Measurements from ENCODE around the gene YTHDC1.
"Not testable (repeated sequence)": the region's sequence is repeated elsewhere in the genome, so short reads cannot be mapped to it uniquely, and the experiment has no call there.

The YTHDC1 gene

DNA sequence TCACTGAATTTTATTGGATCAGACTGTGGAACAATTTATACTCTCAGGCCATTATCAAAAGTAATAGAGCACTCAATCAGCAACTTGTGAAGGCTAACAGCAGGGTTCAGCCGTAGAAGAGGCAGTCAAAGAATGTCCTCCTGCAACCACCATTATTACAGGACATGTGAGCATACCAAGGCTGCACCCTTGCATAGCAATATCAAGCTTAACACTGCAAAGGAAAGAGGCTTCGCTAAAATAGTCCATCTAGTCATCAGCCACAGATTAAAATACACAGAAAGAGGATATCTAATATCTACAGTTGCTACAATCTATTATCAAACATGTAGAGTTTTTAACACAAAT, 61.5 kb downstream of the YTHDC1 start:
- no peak for DNase-seq (ENCODE audit: low read depth)

GRCh38 chr4:68287704-68288392, 62.0 kb downstream of the YTHDC1 start:
- no peak for DNase-seq (ENCODE audit: low read depth)

DNA sequence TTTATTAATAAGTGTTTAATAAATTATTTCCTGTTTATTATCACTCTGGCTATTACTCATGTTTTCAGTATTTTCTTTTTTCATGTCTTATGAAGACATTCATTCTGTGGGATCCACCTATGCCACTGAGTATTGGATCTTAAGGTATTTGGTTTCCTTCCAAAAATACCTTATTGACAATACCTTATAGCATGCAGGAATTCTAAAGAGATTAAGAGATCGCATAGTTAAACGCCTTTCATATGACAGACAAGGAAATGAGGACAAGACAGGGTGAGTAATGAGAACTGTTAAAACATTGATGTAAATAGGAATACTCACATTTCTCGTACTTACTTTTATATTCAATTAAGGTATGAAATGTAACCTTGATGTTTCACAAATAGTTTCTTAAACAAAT, 66.2 kb downstream of the YTHDC1 start:
- DNase-seq (ENCODE audit: low read depth): no peak

- DNase-seq (ENCODE audit: low read depth): no peak
Observed at GRCh38 chr4:68283095-68283494, 66.8 kb downstream of the YTHDC1 start.

DNA sequence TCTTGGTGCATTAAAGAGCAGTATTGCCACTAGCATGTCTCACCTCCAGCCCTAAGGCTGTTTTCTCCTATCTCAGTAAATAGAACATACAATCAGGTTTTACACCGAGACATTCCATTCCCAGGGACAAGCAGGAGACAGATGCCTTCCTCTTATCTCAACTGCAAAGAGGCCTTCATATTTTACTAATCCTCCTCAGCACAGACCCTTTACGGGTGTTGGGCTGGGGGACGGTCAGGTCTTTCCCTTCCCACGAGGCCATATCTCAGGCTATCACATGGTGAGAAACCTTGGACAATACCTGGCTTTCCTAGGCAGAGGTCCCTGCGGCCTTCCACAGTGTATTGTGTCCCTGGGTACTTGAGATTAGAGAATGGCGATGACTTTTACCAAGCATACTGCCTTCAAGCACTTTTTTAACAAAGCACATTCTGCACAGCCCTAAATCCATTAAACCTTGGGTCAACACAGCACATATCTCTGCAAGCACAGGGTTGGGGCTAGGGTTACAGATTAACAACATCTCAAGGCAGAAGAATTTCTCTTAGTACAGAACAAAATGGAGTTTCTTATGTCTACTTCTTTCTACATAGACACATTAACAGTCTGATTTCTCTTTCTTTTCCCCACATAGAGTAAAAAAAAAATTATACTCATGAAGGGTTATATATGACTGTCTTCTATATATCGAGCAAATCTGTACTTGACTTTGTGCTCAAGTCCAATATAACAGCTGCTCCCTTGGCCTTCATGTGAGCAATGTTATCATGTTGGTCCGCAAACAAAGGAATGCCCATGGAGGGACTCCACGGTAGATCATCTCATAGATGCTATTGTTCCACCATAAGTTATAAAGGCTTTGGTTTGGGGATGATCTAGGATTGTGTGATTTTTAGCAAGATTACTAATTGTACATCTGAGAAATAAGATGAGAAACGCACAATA, 67.8 kb downstream of the YTHDC1 start:
- DNase-seq (ENCODE audit: low read depth): not testable (repeated sequence)

- DNase-seq (ENCODE audit: low read depth): peak; percentile 6
Observed at GRCh38 chr4:68278029-68278428, 71.9 kb downstream of the YTHDC1 start.

- no peak for DNase-seq (ENCODE audit: low read depth)
Observed at GRCh38 chr4:68277627-68278026, 72.3 kb downstream of the YTHDC1 start.

GRCh38 chr4:68272860-68273259, 77.0 kb downstream of the YTHDC1 start:
- peak; percentile 57 for DNase-seq (ENCODE audit: low read depth)

DNA sequence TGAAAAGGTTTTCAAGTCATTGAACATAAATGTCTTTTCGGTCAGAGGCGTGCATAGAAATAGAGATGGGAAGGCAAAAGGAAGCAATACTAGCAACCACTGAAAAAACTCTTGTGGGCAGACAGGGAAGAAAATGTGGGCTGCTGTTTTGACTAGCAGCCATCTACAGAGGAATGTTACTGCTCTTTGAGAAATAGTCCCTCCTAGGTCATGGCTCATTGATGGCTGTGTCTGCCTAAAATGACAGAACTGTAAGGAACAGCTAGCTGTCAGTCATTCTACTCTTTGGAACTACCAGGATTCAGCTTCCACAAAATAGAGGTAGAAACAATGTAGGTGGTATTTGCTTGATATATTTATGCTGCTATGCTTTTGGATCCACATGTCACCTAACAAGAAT, 77.5 kb downstream of the YTHDC1 start:
- peak; percentile 35 for DNase-seq (ENCODE audit: low read depth)

GRCh38 chr4:68271851-68272357, 78.0 kb downstream of the YTHDC1 start:
- DNase-seq (ENCODE audit: low read depth): peak; percentile 75

DNA sequence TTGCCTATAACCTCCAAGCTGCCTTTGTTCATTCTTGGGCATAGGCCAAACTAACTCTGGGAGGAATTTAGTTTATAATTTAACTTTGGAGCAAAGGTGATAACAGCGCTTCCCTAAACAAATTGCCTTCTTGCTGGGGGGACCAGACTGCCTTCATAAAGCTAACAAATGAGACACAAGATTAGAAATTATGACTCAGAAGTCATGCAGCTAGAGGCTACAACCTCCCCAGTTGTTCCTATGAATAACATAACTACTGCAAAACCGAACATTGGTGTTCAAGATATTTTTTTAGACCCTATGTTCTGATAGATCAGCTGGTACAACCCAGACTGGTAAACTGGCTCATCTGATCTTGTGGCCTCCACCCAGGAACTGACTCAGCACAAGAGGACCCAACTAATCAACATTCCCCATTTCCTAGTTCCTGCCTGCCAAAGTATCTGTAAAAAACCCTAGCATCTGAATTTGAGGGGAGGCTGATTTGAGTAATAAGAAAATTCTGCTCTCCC, 82.4 kb downstream of the YTHDC1 start:
- DNase-seq (ENCODE audit: low read depth): peak; percentile 93

DNA sequence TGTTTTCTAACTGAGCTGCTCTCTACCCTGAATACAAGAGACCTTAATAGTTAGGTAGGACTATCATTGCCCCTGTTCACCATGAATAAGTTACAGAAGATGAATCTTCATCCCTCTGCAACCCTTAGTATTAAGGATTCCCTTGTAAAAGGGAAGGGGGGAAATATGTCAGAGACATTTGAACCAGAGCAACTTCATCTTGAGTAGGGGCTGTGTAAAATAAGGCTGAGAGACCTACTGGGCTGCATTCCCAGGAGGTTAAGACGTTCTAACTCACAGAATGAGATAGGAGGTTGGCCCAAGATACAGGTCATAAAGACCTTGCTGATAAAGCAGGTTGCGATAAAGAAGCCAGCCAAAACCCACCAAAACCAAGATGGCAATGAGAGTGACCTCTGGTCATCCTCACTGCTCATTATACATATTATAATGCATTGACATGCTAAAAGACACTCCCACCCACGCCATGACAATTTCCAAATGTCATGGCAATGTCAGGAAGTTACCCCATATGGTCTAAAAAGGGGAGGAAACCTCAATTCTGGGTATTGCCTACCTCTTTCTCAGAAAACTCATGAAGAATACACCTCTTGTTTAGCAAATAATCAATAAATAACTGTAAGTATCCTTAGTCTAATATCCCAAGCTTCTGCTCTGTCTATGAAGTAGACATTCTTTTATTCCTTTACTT, 84.9 kb downstream of the YTHDC1 start:
- no peak for DNase-seq (ENCODE audit: low read depth)

Measured in amniotic epithelial cell (primary cell).